PC-3 (cell line): ENCODE measurements around the gene OR8B8. TPM values are rescaled to one million over a fixed set of nuclear protein-coding genes. Genes with fewer than 3 reads are reported as not detected.

ENCODE experiments used
- ATAC-seq: fragments of 200-7000 bp; cut with Tn5 transposase; 2 replicates; pipeline ENCODE4 v1.9.1; 2020; ENCODE audit warnings: mild to moderate bottlenecking, moderate library complexity
- BruUV-seq: library from RNA; stranded (reverse); fragments of 400-500 nt; replicated peaks from 2 replicates; lab custom pipeline; 2021; lab: Mats Ljungman, UMichigan
- CTCF ChIA-PET: fragments of 300-600 bp; sonication (Branson Sonifier 250); formaldehyde crosslinking; loops from one replicate; lab custom pipeline; 2022; ENCODE audit warnings: antibody characterized with exemption; lab: Charles Lee
- POLR2A ChIA-PET: fragments of 300-600 bp; sonication (Branson Sonifier 250); formaldehyde crosslinking; loops from one replicate; lab custom pipeline; 2022; ENCODE audit warnings: antibody characterized with exemption; ENCODE audit not compliant: unreplicated experiment; lab: Charles Lee
- DNase-seq: peaks from one replicate; pipeline ENCODE4 v3.0.0-alpha.2; 2015
- H2AFZ ChIP-seq: fragments of 300-600 bp; sonication (generic); 2 replicates; pipeline ENCODE4 v1.6.0; 2016; ENCODE audit warnings: antibody characterized with exemption, low read length
- H3F3A ChIP-seq: fragments of 300-600 bp; sonication (generic); one replicate; pipeline ENCODE4 v1.6.0; 2017; ENCODE audit warnings: antibody characterized with exemption, low read length, control low read depth, mild to moderate bottlenecking; ENCODE audit not compliant: unreplicated experiment
- H3K27ac ChIP-seq: fragments of 300-600 bp; sonication (generic); 2 replicates; pipeline ENCODE4 v1.5.1; 2016; ENCODE audit warnings: mild to moderate bottlenecking, low read length
- H3K27me3 ChIP-seq: fragments of 300-600 bp; sonication (generic); 2 replicates; pipeline ENCODE4 v1.6.1; 2016; ENCODE audit warnings: low read length, mixed read lengths
- H3K36me3 ChIP-seq: fragments of 300-600 bp; sonication (generic); 2 replicates; pipeline ENCODE4 v1.6.1; 2016; ENCODE audit warnings: low read depth, mixed run types, low read length, mixed read lengths
- H3K4me1 ChIP-seq: fragments of 300-600 bp; sonication (generic); 2 replicates; pipeline ENCODE4 v1.5.1; 2016; ENCODE audit warnings: low read length; ENCODE audit not compliant: insufficient read depth
- H3K4me2 ChIP-seq: fragments of 300-600 bp; sonication (generic); 2 replicates; pipeline ENCODE4 v1.6.0; 2016; ENCODE audit warnings: low read length
- H3K4me3 ChIP-seq: fragments of 300-600 bp; sonication (generic); 2 replicates; pipeline ENCODE4 v1.5.1; 2016; ENCODE audit warnings: mild to moderate bottlenecking, low read length, mixed read lengths
- H3K79me2 ChIP-seq: fragments of 300-600 bp; sonication (generic); 2 replicates; pipeline ENCODE4 v1.6.1; 2017; ENCODE audit warnings: low read length, mixed read lengths
- H3K9ac ChIP-seq: fragments of 300-600 bp; sonication (generic); 2 replicates; pipeline ENCODE4 v1.6.0; 2016; ENCODE audit warnings: mild to moderate bottlenecking, low read length
- H3K9me2 ChIP-seq: fragments of 300-600 bp; sonication (generic); replicated peaks from 2 replicates; pipeline ENCODE4 v1.6.1; 2016; ENCODE audit warnings: mixed run types, low read length, mixed read lengths
- H3K9me3 ChIP-seq: fragments of 300-600 bp; sonication (generic); 2 replicates; pipeline ENCODE4 v1.6.1; 2016; ENCODE audit warnings: low read length, mixed read lengths
- H4K20me1 ChIP-seq: fragments of 300-600 bp; sonication (generic); 2 replicates; pipeline ENCODE4 v1.6.1; 2016; ENCODE audit warnings: low read length, mixed read lengths
- EZH2 ChIP-seq: fragments of 300-600 bp; sonication (generic); IDR thresholded peaks from one replicate; pipeline ENCODE4 v1.6.1; 2017; ENCODE audit warnings: antibody characterized with exemption, mild to moderate bottlenecking, low read length; ENCODE audit not compliant: unreplicated experiment
- EZH2phosphoT487 ChIP-seq: fragments of 300-600 bp; sonication (generic); IDR thresholded peaks from 2 replicates; pipeline ENCODE4 v1.6.1; 2018; ENCODE audit warnings: mild to moderate bottlenecking, antibody characterized with exemption, low read length, borderline replicate concordance
- intact Hi-C: fragments of 100-400 bp; cut with micrococcal nuclease; formaldehyde crosslinking; loops from 2 replicates; pipeline ENCODE4 v1.9.0; 2023
- total RNA-seq: library from RNA; depleted of rRNA; stranded (reverse); fragments of >200 nt; gene quantifications from 2 replicates; pipeline ENCODE4 v1.2.3, GENCODE V29; 2014
- TF ChIP-seq, protein P1 (sequence below): fragments of 300-600 bp; sonication (generic); conservative IDR thresholded peaks from 2 replicates; pipeline ENCODE4 v1.5.1; 2017; ENCODE audit warnings: antibody characterized with exemption, low read depth, mild to moderate bottlenecking, low read length

Gene OR8B8
- total RNA-seq, 1 experiment from 2014 or later, result not detected

- no peak for ATAC-seq
- Histone ChIP-seq H3K4me2 (no peak overlapping the region), H3K36me3 (no peaks in the 10 kb centered on the region), H3K79me2 (no peaks in the 10 kb centered on the region), H3F3A (no peaks in the 10 kb centered on the region), H3K27me3 (peaks cover 28% of the 10 kb centered on the region), H3K9me2 (no peaks in the 10 kb centered on the region), H3K27ac (no peak overlapping the region), H3K9me3 (no peaks in the 10 kb centered on the region), H3K4me1 (peaks cover 22% of the 10 kb centered on the region), H2AFZ (no peak overlapping the region), H4K20me1 (no peaks in the 10 kb centered on the region), H3K9ac (no peak overlapping the region), H3K4me3 (no peak overlapping the region)
- CTCF ChIA-PET, result no interaction called here
- POLR2A ChIA-PET, result no interaction called here
- no peak for DNase-seq
- BruUV-seq, result no TSS peak
- intact Hi-C loops, result no loop called here
- TF ChIP-seq EZH2 (no peak), EZH2phosphoT487 (no peak)
These were observed 34.1 kb upstream of the OR8B8 start for GRCh38 chr11:124479561-124479960.

GRCh38 chr11:124475265-124475664 is 29.8 kb upstream of the OR8B8 start:
- TF ChIP-seq EZH2phosphoT487 (no peak), EZH2 (no peak)
- TF ChIP-seq, protein P1, sequence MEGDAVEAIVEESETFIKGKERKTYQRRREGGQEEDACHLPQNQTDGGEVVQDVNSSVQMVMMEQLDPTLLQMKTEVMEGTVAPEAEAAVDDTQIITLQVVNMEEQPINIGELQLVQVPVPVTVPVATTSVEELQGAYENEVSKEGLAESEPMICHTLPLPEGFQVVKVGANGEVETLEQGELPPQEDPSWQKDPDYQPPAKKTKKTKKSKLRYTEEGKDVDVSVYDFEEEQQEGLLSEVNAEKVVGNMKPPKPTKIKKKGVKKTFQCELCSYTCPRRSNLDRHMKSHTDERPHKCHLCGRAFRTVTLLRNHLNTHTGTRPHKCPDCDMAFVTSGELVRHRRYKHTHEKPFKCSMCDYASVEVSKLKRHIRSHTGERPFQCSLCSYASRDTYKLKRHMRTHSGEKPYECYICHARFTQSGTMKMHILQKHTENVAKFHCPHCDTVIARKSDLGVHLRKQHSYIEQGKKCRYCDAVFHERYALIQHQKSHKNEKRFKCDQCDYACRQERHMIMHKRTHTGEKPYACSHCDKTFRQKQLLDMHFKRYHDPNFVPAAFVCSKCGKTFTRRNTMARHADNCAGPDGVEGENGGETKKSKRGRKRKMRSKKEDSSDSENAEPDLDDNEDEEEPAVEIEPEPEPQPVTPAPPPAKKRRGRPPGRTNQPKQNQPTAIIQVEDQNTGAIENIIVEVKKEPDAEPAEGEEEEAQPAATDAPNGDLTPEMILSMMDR, result no peak
- no peaks in the 10 kb centered on the region for H3K79me2 ChIP-seq
- CTCF ChIA-PET, result no interaction called here
- peaks cover 66% of the 10 kb centered on the region for H3K27me3 ChIP-seq
- no peak overlapping the region for H2AFZ ChIP-seq
- no peaks in the 10 kb centered on the region for H3K4me1 ChIP-seq
- H3K9ac ChIP-seq, result no peak overlapping the region
- no peaks in the 10 kb centered on the region for H3K9me3 ChIP-seq
- intact Hi-C loops, result no loop called here
- POLR2A ChIA-PET, result no interaction called here
- BruUV-seq, result no TSS peak
- no peak overlapping the region for H3K4me2 ChIP-seq
- DNase-seq (no peak), ATAC-seq (no peak)
- no peaks in the 10 kb centered on the region for H3K9me2 ChIP-seq
- H3K36me3 ChIP-seq, result no peaks in the 10 kb centered on the region
- no peak overlapping the region for H3K4me3 ChIP-seq
- H3K27ac ChIP-seq, result no peak overlapping the region
- no peaks in the 10 kb centered on the region for H3F3A ChIP-seq
- no peaks in the 10 kb centered on the region for H4K20me1 ChIP-seq

GRCh38 chr11:124474779-124475178 is 29.3 kb upstream of the OR8B8 start:
- H3K9ac ChIP-seq, result no peak overlapping the region
- TF ChIP-seq, protein P1, result no peak
- TF ChIP-seq EZH2, result no peak
- TF ChIP-seq EZH2phosphoT487, result no peak
- CTCF ChIA-PET, result no interaction called here
- H3F3A ChIP-seq, result no peaks in the 10 kb centered on the region
- no peaks in the 10 kb centered on the region for H3K36me3 ChIP-seq
- DNase-seq, result no peak
- BruUV-seq, result no TSS peak
- H3K4me3 ChIP-seq, result no peak overlapping the region
- no peak for ATAC-seq
- no peak overlapping the region for H3K4me2 ChIP-seq
- intact Hi-C loops, result no loop called here
- peaks cover 71% of the 10 kb centered on the region for H3K27me3 ChIP-seq
- H3K27ac ChIP-seq, result no peak overlapping the region
- H3K9me3 ChIP-seq, result no peaks in the 10 kb centered on the region
- H3K9me2 ChIP-seq, result no peaks in the 10 kb centered on the region
- no peak overlapping the region for H2AFZ ChIP-seq
- no peaks in the 10 kb centered on the region for H3K4me1 ChIP-seq
- H4K20me1 ChIP-seq, result no peaks in the 10 kb centered on the region
- no peaks in the 10 kb centered on the region for H3K79me2 ChIP-seq
- POLR2A ChIA-PET, result no interaction called here
